Stimulated activated CD8-positive, alpha-beta memory T cell treated with anti-CD3 and anti-CD28 coated beads, Interleukin-4, amount 100 ng/mL, for 24 hours (primary cell): ENCODE results near the gene VPS18.
A peak's percentile ranks its signal among the peaks of the same experiment; 100 is the strongest.

Experiments used
- DNase-seq: peaks from one replicate; pipeline ENCODE4 v3.0.0-alpha.2; 2020; ENCODE audit warnings: low read depth

Gene VPS18

GRCh38 chr15:40937762-40938535 is 43.7 kb downstream of the VPS18 start:
- DNase-seq = no peak

GRCh38 chr15:40938536-40938870 is 44.3 kb downstream of the VPS18 start:
- DNase-seq = no peak

- no peak for DNase-seq
Observed at GRCh38 chr15:40940296-40940801, 46.1 kb downstream of the VPS18 start.

DNA sequence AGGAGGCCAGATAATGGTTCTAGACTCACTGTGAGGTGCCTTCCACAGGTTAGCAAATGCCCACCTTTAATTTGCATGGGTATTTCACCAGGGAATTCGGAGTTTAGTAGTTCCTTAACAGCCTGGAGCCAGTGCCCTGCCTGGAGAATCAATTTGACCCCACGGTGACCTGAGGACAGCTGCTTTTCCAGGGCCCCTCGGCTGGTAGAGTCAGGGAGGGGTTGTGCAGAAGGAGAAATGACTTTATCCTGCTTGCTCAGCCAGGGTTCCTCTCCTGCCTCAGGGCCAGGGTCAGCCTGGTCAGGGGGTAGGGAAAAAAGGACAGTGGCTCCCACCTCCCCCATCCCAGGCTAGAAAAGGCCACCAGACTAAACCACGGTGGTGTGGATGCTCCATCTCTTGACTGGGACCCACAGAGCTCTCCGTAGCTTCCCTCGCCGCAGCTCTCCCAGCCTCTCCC is 46.8 kb downstream of the VPS18 start:
- DNase-seq = no peak

DNA sequence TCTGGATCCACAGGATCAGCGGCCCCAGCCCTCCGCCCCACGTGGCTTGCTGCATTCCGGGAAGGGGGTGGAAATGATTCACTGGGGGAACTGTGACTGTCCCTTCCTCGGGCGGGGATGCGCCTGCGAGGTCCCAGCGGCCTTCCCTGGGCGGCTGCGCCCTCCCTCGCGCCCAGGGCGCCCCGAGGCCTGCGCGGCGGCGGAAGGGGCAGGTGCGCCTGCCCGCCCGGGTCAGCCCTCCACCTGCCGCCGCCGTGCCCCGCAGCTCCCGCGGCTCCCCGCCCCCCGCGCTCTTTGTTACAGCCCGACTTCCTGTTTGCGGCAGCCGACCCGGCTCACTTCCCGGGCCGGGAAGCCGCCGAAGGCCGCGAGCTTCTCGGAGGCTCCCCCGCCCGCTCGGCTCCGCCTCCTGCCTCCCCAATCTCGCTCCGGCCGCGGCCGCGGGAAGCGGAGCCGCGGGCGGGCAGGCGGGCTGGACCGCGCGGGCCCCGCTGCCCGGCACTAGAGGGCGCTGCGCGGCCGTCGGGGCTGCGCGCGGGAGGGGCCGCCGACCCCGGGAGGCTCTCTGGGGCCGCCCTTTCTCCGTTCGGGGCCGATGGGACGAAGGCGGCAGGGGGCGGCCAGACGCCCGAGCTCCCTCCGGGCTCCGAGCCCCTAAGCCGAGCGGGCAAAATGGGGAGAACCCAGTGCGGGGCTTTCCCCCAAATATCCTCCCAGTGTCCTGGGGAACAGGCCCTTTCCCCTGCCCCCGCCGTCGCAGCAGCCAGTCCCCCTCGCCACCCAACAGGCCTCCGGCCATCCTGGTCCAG is 47.5 kb downstream of the VPS18 start:
- peak; percentile 52 for DNase-seq

DNA sequence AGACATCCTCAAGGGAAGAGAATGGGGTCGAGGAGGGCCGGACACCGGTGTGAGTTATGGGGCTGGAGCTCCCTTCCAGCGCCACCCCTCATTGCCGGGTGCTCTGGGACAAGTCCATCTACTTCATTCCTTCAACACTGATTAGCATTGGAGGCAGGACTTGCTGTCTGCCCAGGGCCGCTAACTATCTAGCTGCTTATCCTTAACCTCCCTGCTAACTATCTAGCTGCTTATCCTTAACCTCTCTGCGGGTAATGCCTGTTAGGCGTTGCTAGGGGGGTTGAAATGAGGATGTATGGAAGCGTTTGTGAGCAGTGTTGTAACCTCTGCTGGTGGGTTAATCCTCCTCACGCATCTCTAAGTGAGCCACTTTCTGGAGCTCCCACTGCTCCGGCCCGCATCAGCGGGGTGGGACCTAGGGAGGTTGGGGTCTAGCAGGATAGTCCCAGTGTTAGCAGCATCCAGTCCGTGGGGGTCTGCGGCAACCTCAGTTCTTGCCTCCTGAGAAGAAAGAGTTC is 48.1 kb downstream of the VPS18 start:
- no peak for DNase-seq

DNA sequence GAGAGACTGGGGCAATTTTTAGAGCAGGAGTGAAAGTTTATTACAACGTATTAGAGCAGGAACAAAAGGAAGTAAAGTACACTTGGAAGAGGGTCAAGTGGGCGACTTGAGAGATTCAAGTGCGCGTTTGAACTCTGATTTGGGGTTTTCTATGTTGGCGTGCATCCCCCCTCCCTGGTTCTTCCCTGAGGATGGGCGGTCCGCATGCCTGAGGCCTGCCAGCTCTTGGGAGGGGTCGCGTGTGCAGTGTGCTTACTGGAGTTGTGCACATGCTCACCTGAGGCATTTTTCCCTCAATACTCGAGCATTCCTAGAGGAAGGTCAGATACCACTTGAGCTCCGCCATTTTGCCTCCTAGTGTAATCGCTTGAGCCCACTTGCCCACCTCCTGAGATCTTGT is 48.6 kb downstream of the VPS18 start:
- no peak for DNase-seq

DNA sequence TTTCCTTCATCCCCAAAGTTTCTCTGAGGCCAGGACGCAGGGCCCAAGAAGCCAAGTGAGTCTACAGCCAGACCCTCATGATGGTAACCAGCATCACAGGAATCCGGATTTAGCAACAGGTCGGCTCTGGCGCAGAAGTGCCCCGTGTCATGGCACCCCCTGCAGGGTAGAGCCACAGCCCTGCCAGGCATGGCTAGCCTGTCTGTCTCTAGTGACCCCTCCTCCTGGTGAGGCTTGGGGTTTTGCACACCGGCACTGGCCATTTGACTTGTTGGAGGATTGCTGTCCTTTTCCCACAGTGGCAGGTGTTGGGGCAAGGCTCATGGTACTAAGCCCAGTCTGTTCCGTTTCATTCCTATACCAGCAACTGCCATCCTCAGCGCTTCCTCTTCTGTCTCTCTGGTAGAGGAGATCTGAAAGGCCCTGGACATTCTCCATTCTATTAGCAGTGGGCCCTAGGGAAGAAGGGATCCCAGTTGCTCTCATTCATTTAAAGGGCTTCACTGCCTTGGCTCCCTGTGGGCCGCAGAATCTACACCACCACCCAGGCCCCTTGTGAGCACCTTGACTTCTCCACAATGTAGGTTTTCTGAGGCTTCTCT is 49.6 kb downstream of the VPS18 start:
- no peak for DNase-seq

DNA sequence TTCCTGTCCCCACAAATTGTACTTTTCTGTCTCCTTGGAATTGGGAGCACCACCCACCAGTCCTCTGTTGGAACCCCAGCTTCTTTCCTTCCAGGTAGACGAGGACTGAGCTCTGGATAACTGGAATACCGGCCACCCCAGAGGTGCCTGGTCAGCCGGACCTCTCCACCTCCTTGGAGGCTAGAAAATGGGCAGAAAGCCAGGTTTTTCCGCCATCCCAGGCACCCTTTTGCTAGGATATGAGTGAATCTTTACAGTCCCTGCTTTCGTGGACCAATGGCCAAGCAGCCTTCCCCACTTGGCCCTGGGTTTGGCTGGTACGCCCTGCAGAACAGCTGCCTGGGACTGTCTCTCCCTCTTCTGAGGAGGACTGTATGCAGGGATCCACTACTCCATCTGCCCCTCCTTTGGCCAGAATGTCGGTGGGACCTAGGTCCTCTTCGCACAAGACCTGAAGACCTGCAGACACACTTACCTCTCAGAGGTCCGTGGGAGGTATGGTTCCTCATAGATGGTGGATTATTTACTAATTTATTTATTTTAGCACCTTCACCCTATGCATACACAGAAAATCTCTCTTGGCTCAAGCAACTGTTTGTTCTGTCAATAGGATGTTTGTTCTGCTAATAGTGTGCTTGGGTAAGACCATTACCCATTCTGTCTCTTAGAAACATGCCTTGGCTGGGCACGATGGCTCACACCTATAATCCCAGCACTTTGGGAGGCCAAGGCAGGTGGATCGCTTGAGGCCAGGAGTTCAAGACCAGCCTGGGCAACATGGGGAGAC is 50.5 kb downstream of the VPS18 start:
- DNase-seq = no peak

DNA sequence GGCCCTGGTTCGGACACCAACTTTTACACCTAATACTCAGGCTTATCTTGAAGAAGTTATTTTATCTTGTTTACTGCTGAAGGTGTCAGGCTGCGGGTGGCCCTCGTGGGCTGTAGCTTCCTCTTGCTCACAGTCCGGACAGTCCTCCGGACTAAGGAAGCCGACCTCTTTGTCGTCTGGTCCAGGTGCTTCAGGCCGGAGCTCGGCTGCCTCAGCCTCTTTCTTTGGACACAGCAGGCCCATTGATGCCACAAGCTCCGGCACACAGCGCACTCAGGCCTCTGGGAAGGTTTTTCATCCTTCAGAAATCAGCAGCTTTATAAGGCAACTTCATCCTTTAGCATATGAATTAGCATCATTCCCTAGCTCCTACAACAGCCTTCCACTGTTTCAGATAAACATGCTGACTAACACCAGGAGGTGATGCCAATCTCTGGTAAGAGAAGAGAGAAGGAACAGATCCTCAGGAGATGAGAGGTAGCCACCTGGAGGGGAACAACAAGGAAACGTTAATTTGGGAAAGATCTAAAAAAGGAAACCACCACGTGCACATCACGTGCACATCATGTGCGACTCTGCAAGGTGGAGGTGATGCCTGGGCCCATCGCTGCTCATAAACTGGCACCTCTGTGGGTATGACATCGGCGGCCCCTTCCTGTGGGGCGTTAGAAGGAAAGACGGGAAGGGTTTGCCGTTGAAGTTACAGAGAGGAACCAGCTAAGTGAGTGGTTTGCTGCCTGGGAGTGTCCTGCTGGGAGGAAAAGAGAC is 54.6 kb downstream of the VPS18 start:
- DNase-seq = no peak

DNA sequence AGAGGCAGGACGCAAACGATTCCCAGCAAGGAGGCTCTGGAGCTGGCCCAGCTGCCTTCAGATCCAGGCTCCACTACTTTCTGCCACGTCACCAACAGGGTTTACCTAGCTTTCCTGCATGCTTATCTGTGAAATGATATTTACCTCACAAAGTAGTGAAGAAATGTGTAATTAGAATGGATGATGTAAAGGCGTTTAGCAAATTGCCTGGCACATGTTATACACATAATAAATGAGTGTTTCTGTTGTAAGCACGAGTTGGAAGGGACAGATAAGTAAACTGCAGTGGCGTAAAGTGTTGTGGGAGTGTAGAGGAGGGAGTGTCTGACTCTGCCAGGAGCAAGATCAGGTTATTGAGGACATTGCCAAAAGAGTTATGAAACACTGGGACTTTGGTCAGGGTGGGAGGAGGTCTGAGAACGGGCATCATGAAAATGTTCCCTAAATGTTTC is 55.5 kb downstream of the VPS18 start:
- DNase-seq = no peak

- DNase-seq = no peak
Observed at GRCh38 chr15:40951764-40952163, 57.5 kb downstream of the VPS18 start.

- DNase-seq = no peak
Observed at GRCh38 chr15:40952301-40952900, 58.2 kb downstream of the VPS18 start.

GRCh38 chr15:40952901-40953712 is 58.9 kb downstream of the VPS18 start, which contains the start of gene CHAC1:
Gene CHAC1, plus strand, starts transcription at chr15:40953471. Its CDS starts 113 bp downstream, at chr15:40953584.
- peak; percentile 93 for DNase-seq
